HG03159 (cell line): ENCODE results near the gene VTI1A.

Experiments used
- ATAC-seq: cut with Tn5 transposase; IDR thresholded peaks from one replicate; pipeline ENCODE4 v1.9.1; 2021; ENCODE audit warnings: mild to moderate bottlenecking, moderate library complexity; ENCODE audit not compliant: unreplicated experiment

VTI1A gene

DNA sequence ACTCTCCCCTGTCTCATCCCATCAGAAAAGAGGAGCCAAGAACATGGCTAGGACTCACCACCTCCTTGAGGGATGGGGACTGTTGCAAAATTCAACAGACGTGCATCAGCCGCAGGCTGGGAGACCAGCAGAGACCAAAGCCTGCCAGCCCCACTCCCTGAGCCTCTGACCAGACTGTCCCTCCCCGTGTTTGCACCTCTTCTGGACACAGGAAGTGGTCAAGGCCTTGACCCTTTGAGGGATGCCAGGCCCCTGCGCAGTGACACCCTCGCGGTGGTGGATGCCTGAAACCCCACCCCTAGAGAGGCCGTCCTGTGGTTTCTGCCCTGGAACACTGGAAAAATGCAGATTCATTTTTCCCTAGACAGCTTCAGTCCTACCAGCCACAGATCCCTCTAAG, 374.6 kb downstream of the VTI1A start:
- ATAC-seq, result no peak

DNA sequence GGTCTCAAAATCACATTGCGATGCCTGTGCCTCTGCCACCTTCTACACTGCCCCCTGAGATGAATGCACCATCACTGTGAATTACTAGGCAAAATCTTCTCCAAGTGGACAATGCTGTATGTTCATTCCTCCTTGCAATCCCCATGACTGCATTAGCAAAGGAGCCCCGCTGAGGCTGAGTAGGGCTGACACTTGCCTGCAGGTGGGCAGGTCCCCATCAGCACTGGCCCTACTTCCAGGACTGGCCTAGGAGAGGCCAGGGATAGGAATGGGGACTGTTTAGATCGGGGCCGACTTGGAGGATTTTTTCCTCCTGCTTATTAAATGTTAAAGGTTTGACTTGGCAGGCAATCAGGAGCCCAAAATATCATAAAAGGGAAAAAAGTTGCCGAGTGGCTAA, 376.0 kb downstream of the VTI1A start:
- no peak for ATAC-seq

DNA sequence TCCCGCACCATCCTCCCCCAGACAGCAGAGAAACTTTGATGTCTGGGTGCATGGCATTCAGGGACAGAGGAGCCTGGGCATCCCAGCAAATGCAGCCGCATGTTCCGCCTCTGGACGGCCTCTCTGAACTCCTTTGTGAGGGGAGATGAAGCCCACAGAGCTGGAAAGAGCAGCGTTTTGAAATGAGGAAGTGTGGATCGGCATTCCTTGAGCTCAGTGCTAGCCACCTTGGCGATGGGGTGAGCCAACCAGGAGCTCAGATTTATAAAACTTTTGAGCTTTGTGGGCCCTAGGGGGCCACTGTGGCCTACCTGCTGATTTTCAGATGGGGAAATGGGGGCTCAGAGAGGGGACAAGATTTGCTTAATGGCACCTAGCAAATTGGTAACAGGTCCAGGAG, 376.6 kb downstream of the VTI1A start:
- no peak for ATAC-seq

DNA sequence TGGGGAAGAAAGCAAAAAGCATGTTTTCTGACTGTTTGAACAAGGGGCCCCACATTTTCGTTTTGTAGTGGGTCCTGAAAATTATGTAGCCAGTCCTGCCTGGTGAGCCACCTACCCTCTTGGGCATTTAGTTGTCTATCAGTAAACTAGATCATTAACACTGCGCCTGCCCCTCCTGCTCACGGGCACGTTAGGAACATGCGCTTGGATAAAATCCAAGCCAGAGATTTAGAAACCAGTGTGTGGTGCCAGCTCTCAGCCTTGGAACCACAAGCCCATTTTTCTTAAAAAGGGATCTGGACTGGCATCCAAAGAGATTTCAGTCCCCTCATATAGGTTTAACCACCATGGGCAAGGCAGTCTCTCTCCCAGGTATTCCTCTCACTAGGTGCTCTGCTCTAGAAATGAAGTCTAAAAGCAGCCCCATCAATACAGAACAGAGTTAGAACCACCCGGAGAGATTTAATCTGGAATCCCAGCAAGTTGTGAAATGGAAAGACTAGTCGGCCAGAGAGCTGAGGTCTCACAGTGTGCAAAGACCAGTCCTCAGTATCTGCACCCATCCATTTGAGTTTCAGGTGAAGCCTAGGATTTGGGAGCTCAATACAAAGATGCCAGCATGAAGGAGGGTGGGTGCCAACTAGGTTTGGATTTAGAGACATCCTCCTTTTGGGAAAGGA, 379.1 kb downstream of the VTI1A start:
- ATAC-seq, result no peak

DNA sequence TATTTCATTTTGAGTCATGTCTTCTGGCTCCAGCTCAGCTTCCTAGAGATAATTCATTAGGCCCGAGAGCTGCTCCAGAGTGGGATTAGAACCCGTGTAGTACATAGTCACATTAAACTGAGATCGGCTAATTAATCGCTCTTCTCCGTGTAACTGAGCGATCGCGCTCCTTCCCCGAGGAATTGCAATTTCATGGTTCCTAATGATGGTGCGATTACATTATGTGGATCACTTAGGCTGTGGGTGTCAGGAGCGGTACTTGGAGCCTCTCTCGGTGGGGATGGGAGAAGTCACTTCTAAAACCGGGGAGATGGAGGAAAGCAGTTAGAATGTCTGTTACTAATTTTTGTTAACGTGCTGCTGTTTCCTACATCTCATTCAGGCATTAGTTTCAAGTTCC, 380.1 kb downstream of the VTI1A start:
- ATAC-seq, result no peak

DNA sequence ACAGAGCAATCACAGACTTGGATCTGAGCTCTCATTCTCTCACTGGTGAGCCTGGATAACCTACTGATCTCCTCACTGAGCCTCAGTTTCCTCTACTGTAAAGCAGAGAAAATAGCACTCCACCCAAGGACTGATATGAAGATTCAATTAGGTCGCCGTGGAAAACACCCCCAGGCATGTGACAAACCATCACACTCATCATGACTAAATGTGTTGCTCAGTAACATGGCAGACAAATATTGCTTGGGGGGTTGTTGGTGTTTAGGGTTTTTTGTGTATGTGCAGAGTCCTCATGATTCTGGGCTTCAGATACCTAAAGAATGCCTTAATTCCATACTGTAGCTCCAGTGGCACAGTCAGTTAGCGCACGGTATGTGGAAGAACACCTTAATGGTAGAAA, 380.9 kb downstream of the VTI1A start:
- ATAC-seq, result no peak

DNA sequence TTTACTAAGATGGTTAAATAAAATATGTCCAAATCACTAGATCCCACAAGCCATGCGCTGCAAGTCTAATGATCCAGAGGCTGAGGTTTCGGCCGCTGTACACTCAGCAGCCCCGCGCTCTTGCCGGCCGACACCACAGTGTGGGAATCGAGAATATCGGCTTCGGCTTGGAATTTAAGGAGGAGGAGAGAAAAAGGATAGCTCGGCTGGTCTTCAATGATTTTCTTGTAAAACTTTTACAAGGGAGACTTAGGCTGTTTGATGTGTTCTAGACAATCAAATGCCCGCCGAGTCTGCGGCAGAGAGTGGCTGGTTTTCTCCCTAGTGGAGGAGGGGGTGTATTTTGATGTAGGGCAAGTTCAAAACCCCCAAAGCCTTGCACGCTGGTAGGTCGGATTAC, 384.8 kb downstream of the VTI1A start:
- no peak for ATAC-seq

DNA sequence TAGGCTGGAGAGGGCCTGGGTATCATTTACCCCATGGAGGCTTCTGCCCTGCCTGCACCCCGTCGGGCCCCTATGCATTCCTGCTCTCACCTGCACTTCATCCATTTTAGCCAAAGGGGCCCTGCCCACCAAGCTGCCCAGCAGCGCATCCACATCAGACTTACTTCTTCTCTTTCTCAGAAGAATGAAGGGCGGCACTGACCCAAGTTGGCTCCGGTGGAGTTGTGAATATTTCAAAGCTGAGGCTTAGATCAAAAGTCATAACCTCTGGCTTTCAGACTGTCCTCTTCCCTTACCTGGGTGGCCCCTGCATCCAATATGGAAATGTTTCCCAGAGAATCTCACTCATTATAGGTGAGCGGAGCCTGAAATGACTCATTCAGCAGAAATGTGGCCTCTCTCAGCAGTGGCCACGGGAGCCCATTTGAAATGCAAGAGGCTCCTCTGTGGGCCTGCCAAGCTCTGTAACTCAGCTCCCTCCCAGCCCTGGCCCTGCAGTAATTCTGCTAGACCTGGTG, 385.4 kb downstream of the VTI1A start:
- ATAC-seq, result no peak

DNA sequence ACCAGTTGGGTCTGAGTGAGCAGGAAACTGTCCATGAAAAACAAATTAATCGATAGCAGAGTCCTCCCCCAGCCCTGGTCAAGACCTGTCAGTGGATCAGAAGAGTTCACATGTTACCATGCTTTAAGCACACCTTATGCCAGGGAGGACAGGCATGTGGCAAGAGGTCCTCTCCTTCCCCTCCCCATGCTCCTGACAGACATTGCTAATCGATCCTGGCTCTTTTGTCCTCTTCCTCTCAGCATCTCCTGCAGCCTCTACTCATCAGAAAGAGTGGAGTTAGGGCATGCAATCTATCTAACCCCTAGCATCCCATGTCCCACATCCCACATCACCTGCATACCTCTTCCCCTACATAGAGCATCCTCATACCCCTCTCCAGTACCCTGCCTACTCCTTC, 385.9 kb downstream of the VTI1A start:
- no peak for ATAC-seq

DNA sequence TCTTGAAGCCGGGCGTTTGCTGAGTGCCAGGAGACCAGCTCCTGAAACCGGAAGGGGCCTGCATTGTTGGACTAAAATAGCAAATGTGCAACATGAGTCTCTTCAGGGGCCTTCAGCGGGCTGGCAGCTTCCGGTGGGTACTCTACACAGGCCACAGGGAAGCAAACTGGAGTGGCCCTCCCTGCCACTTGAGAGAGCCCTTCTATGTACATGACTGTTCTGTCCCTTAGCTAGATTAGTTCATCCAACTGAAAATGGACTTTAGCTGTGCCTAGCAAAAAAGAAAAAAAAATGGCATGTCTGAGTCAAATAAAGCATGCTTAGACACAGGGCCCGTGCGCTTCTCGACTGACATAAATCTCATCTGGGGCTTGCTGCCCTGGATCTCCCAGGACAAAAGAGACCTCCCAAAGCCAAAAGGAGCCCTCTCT, 387.8 kb downstream of the VTI1A start:
- ATAC-seq, result no peak

DNA sequence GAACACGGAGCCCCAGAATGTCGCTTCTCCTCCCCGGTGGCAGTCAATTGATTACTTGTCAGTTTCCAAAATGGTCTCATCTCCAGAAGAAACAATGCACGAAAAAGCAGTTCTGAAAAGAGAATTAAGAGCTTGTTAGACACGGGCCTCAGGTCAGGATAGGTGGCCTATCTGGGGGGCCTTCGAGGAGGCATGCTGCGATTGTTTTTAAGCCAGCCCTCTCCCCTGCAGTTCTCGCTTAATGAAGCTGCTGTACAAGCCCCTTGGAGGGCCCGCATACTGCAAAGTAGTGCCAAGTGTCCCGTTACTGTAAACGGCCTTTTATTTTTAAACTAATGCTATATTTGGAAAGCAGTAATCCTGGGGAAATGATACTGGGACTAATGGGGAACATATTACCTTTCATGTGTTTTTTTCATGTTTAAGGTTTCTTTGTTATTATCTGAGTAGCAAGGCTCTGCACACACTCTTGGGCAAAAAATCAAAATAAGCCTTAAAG, 388.3 kb downstream of the VTI1A start:
- ATAC-seq, result no peak

DNA sequence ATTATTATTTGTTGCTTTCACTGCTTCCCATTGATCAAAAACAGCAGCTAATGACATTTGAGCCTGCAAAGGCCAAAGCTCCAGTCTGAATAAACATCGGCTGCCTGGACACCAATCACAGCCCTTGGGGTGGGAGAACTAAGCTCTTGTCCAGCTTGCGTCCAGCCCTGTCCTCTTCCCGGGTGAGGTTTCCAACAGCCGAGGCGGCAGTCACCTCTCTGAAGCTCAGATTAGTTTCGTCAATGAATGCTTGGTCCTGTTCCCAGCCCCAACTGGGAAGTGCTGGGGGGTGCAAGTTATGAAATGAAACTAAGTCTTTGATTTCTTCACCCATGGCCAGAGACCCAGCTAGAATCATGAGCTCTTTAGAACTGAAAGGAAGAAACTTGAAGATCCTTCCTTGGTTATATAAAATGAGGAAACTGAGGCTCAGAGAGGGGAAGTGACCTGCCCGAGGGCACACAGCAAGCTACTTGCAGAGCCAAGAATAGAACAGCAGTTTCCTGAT, 389.0 kb downstream of the VTI1A start:
- ATAC-seq, result no peak

DNA sequence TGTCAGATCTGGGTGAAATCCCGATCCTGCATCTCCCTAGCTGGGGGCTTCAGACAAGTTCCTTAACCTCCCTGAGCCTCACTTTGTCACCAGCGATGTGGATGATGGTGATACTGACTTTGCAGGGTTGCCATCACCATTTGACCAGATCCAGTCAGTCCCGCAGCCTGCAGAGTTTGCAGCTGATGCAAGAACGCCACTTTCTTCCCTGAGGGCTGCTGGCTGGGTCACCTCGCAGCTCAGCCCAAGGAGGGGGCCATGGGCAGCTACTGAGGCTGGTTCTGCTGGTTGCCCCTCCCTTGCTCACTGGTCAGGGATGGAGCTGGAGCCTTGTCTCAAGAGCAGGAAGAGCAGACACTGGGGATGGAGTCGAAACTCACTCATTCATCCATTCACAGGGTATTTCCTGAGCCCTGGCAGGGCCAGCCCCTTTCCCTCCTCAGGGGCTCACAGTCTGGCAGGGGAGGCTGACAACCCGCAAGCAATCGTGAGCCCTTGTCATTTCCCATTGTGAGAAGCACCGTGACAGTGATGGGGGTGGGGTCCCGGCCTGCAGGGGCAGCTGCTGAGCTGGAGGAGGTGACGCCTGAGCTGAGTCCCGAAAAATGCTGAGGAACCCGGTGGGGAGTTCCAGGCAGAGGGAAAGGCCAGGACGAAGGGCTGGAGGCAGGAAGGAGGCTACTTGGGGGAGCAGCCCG, 391.9 kb downstream of the VTI1A start:
- ATAC-seq, result no peak

DNA sequence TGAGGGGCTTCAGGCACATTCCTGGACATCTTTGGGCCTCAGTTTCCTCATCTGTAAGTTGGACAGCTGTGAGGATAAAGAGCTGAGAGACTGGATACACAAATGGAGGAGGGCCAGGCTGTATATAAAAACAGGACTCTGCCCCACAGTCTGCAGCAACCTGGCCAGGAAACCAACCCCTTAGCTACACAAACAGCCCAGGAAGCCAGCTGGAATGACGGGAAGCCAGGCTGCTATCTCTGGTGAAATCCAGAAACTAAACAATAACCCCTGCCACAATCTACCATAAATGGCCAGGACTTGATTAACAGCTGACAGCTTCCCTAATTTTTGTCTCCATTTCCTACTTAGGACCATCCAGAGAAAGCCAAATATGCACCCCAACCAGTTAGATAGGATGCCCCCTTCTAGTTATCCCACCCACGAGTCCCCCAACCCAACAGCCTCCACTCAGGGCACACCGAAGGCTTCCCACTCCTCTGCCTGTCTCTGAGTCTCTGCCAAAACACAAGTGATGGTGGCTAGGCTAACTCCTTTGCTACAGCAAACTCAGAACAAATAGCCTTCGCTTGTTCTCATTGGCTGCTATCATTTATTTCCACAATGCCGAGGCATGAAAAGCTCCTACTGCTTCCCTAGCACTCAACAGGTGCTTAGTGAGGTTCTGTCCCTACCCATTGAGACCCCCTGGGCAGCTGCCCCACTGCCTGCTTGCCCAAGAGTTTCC, 393.1 kb downstream of the VTI1A start:
- ATAC-seq, result no peak

DNA sequence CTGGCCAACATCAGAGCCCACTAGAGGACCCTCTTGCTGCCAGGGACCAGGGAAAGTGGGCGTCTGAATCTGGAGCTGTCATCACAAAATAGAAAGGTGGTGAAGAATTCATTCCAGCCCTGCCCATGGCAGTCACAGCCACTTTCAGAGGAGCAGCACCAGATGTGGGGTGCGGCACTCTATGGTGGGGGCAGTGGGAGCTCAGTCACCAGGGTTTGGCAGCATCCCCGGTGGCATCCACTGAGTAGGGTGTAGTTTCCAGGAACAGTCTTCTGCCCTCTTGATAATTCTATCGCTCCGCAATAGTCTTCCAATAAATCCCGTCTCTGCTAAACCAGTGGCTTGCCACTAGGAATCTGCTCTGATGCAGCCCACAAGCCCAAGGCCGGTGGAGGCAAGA, 394.5 kb downstream of the VTI1A start:
- no peak for ATAC-seq

DNA sequence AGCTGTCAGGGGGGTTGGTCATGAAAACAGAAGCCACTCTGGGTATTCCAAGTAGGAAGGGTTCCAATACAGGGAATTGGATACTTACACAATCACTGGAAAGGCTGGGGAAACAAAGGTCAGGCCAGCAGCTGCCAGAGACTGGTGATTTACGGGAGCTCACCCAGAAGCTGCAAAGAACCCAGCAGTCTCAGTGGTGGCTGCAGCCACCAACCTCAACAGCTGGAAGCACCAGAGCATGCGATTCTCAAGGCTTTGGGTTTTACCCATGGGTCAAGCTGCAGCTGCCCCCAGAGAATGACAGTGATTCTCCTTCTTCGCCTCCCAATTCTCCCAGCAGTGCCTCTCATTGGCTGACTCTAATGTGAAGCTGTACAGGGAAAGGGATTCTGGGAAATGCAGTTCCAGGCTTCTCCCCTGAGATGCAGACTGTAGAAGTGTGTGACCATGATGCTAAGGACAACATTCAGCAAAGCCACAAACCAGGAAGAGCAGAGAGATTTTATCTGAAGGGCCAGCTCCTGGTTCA, 395.9 kb downstream of the VTI1A start:
- peak; percentile 87 for ATAC-seq

DNA sequence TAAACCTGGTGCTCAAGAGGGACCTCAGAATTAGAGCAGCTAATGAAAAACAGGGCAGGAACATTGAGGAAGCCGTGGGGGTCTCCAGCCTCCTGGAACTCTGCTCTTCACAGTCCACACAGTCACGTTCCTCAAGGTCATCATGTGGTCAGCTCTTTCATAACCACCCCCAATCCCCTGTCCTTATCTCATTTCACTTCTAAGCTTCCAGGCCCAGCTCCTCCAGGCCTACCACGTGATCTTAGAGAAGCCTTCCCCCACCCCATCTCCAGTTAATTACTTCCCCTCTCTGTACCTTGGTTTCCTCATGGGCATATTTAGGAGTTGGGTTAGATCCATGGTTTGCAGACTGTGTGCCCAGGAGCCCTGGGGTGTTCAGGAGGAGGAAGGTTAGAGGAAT, 396.6 kb downstream of the VTI1A start:
- ATAC-seq, result no peak

DNA sequence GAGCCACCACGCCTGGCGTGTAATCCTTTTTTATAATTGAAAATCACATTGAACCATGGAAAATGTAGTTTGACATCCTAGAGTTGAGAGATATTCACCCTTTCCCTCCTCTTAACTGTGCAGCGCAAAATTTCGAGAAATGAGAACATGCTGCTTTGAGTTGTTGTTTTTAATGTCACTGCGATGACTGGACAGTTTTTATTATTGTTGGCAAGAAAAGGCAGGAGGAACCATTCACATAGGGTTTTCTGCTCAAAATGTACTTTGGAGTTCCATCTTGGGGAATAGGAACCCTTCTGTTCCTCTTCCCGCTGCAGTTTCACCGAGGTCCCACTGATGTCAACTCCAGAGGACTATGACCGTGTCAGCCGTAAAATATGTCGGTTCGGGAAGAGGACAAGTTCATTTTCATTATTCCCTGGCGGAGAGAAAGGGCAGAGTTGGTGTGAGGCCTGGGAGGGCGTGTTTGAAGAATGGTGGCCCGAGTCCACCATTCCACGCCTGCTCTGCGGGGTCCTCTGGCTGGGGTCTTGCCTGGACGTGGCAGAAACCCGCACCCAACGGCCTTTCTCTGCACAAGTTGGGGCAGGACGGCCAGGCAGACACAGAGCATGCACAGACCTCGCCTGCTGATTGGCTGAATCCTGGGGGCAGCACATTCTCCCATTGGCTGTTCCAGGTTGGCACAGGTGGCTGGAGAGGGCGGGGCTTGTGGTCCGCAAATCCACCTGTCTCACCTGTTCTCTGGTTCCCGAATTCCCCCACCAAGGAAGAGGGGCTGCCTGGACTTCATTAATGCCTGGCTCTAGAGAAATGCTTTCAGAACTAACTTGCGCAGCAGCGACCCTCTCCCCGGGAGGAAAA, 397.9 kb downstream of the VTI1A start:
- ATAC-seq, result no peak

DNA sequence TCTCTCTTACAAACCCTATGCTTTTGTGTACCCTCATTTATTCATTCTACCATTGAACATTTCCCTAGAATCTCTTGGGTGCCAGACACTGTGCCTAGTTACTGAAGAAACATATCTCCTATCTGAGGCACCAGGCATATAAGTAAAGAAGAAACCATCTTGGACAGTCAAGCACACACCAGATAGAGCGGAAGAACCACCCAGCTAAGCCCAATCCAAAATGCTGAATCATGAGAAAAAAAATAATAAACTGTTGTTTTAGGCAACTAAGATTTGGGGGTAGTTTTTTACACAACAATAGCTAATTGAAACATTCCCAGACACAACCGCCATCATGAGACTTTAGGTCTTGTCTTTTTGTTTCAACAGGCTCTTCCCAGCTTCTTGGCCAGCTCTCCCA, 400.8 kb downstream of the VTI1A start:
- ATAC-seq, result no peak

DNA sequence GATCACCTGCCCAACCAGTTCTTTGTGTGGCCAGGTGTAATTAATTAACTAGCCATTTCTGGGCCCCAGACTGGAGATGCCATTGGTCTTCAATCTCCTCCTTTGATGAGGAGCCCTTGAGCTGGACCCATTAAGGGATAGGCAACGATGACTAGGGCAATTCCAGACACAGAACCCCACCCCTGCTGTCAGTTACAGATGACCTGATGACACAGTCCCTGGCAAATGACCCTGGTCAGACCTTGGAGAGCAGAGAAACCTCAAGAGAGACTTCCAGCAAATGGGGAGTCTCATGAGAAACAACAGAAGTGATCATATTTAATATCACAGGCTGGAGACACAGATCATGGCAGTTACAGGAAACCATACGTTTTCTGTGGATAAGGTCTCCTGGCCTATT, 401.2 kb downstream of the VTI1A start:
- ATAC-seq, result no peak
